Hippocampal formation (tissue), 2 donors: Measurements from ENCODE around the gene SUPT5H.

Source experiments
- DNase-seq, 2 donors: peaks; one replicate each; lab custom pipeline; 2025; lab: John Stamatoyannopoulos, UW

The SUPT5H gene

DNA sequence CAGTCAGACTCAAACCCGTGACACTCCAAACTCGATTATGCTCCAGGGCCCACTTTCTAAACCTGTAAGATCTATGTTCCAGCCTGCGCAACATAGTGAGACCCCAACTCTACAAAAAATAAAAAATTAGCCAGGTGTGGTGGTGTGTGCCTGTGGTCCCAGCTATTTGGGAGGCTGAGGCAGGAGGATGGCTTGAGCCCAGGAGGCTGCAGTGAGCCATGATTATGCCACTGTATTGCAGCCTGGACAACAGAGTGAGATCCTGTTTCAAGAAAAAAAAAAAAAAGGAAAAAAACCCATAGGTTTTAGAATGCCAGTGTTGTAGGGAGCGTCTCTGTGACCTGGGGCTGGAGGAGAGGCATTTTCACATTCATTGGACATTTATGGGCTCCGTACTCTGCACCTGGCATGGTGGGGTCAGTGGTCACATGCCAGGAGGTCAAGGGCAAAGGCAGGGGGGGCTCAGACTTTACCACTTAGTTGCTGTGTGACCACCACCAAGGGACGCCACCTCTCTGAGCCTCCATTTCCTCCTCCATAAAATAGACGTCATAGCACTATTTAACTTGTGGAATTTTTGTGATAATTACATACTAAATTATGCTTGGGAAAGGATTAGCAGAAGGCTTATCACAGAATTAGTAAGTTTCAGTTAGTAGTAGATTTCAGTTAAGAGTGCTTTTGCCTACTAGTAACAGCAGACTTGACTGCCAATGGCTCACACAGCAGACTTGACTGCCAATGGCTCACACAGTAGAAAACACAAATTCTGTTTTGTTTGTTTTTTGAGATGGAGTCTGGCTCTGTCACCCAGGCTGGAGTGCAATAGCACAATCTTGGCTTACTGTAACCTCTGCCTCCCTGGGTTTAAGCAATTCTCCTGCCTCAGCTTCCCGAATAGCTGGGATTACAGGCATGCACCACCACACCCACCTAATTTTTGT, 75.4 kb downstream of the SUPT5H start:
- no peak for DNase-seq

DNA sequence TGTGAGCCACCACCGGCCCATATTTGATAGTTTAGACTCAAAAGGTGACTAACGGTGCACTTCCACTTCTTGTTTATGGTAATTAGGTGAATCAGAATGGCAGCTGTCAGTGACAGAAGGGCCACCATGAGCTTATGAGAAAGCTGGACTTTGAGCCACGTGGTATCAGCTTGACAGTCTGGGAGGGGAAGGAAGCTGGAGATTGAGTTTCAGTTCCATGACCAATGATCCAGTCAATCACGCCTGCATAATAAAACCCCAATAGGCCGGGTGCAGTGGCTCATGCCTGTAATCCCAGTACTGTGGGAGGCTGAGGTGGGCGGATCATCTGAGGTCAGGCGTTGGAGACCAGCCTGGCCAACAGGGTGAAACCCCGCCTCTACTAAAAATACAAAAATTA, 79.1 kb downstream of the SUPT5H start:
- DNase-seq: no peak

DNA sequence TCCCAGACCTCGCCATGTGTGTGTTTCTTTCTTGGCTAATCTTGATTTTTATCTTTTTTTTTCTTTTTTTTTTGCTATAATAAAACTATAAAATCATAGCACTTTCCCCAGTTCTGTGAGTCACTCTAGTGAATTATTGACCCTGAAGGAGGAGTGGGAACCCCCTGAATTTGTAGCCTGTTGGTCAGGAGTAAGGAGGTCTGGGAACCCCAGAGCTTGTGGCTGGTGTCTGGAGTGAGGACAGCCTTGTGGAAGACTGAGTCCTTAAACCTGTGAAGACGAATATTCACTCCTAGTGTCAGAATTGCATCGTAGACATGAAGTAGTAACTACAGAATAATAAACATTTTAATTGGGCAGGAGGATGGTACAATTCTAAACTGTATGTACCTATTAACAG, 79.8 kb downstream of the SUPT5H start:
- no peak for DNase-seq
